HG03520 (cell line): Measurements from ENCODE around the gene CES3.
"Not testable (repeated sequence)": the region's sequence is repeated elsewhere in the genome, so short reads cannot be mapped to it uniquely, and the experiment has no call there.

Experiments used
- ATAC-seq: cut with Tn5 transposase; IDR thresholded peaks from one replicate; pipeline ENCODE4 v1.9.1; 2021; ENCODE audit warnings: mild to moderate bottlenecking, moderate library complexity; ENCODE audit not compliant: unreplicated experiment

Gene CES3

DNA sequence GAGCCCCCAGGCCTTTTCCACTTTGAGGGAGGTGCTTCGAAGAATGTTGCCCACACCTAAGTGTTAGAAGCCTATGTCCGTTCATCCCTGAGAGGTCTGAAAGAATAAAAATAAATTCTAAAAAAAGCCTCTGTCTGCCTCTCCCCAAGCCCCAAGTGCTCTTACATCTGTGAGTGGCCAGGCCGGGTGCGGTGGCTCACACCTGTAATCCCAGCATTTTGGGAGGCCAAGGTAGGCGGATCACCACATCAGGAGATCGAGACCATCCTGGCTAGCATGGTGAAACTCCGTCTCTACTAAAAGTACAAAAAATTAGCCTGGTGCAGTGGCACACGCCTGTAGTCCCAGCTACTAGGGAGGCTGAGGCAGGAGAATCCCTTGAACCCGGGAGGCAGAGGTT is 16.1 kb upstream of the CES3 start:
- ATAC-seq = not testable (repeated sequence)

- no peak for ATAC-seq
Measured at GRCh38 chr16:66945939-66946338, 15.1 kb upstream of the CES3 start.

GRCh38 chr16:66946541-66946940 is 14.5 kb upstream of the CES3 start:
- no peak for ATAC-seq

DNA sequence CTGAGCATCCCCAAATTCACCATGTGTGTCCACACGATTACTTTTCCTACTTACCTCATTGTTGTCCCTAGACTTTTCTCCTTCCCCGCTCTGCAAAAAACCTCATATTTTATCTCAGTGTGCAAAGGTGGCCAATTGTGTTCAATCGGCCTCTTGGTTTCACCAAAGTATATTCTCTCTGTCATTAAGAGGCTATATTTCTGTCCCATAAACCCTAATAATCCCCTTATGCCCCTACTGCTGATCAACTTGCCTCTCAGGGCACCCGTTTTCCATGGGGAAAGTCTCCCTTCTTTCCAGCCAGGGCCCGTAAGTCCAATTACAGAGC is 14.1 kb upstream of the CES3 start:
- ATAC-seq = no peak

- ATAC-seq = peak; percentile 60
Measured at GRCh38 chr16:66947302-66948065, 13.6 kb upstream of the CES3 start.

- ATAC-seq = no peak
Measured at GRCh38 chr16:66948134-66948836, 12.8 kb upstream of the CES3 start.

- ATAC-seq = no peak
Measured at GRCh38 chr16:66948837-66949225, 12.2 kb upstream of the CES3 start.

- ATAC-seq = no peak
Measured at GRCh38 chr16:66949472-66949871, 11.6 kb upstream of the CES3 start.

DNA sequence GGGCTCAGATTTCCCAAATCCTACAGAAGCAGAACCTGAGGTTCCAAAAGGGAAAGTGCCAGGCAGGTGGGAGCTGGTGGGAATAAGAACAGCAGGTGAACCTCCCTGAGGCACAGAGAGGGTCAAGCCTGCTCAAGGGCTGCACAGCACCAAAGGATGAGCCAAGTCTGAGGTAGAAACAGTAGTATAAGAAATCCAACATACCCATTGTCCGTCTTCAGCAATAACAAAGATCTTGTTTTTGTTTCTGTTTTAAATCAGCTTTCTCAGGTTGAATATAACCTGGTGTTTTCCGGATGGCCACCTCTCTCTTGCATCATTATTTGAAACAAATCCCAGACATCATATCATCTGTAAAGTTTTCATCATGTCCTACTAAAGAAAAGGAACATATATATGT is 10.6 kb upstream of the CES3 start:
- no peak for ATAC-seq

DNA sequence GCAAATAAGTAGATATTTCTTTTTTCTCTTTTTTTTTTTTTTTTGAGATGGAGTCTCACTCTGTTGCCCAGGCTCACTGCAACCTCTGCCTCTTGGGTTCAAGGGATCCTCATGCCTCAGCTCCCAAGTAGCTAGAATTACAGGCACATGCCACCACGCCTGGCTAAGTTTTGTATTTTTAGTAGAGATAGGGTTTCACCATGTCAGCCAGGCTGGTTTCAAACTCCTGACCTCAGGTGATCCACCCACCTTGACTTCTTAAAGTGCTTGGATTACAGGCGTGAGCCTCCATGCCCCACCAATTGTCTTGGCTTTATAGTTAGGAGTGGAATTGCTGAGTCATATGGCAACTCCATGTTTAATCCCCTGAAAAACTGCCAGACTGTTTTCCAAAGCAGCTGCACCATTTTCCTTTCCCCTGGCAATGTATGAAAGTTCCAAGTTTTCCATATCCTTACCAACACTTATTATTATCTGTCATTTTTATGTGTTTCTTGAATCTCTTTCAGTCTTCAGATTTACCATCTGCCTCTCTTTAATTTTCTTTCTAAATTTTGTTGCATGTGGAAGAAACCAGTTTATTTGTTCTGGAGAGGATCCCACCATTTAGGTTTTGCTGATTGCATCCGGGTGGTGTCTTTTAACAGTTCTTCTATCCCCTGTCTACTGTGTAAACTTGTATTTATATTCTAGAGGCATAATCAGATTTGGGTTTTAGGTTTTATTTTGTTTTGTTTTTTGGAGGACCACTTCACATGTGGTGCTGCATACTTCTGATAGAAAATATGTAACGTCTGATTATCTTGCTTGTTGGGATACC is 9.9 kb upstream of the CES3 start:
- no peak for ATAC-seq

DNA sequence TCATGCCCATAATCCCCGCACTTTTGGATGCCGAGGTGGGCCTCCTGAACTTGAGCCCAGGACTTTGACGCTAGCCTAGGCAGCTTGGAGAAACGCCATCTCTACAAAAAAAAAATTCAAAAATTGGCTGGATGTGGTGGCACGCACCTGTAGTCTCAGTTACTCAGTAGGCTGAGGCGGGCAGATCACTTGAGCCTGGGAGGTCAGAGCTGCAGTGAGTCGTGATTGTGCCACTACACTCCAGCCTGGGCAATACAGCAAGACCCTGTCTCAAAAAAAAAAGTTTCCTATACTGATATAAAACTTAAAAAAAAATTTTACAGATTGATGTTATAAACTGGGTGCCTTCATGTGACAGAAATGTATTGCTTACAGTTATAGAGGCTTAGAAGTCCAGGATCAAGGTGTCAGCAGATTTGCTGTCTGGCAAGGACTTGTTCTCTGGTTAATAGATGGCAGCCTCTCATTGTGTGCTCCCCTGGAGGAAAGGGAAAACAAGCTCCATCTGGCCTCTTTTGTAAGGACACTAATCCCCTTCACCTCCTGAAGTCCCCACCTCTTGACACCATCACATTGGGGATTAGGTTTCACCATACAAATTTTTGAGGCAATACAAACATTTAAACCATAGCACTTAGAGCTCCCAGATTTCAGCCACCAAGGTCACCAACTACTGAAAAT is 8.5 kb upstream of the CES3 start:
- ATAC-seq = no peak

DNA sequence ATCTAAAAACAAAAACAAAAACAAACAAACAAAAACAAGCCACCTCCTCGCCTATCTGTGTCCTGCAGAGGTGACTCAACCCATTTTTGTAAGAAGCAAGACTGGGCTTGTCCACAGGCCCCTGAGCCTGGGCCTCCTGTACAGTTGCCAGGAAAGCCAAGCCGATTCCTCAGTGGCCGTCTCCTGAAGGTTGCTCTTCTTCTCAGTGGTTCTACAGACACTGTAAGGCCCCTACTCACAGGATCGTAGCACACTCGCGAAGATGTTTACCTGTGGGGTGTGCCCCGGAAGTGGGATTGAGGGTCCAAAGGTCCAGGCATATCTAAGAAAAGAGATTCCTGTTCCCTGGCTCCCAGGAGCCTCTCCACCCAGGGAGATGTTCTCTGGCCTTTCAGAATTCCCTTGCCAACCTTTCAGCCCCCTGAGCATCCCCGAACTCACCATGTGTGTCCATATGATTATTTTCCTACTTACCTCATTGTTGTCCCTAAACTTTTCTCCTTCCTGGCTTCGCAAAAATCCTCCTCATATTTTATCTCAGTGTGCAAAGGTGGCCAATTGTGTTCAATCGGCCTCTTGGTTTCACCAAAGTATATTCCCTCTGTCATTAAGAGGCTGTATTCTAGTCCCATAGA is 7.5 kb upstream of the CES3 start:
- ATAC-seq = no peak

DNA sequence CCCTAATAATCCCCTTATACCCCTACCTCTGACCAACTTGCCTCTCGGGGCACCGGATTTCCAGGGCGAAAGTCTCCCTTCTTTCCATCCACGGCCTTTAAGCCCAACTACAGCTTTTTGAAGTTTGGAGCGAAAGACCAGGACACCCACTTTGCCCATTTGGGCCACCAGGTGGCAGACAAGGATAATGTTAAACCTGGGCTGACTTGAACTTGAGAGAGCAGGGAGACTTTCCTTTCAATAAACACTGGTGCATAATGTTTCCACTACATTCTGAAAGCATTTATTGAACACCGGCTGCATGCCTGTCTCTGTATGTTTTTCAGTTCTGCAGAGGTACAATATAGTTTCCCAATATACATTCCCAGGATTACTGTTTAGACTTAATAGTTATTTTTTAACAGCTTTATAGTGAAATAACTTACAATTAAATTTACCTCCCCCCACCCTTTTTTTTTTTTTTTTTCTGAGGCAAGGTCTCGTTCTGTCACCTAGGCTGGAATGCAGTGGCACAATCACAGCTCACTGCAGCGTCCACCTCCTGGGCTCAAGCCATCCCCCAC is 6.9 kb upstream of the CES3 start:
- no peak for ATAC-seq

DNA sequence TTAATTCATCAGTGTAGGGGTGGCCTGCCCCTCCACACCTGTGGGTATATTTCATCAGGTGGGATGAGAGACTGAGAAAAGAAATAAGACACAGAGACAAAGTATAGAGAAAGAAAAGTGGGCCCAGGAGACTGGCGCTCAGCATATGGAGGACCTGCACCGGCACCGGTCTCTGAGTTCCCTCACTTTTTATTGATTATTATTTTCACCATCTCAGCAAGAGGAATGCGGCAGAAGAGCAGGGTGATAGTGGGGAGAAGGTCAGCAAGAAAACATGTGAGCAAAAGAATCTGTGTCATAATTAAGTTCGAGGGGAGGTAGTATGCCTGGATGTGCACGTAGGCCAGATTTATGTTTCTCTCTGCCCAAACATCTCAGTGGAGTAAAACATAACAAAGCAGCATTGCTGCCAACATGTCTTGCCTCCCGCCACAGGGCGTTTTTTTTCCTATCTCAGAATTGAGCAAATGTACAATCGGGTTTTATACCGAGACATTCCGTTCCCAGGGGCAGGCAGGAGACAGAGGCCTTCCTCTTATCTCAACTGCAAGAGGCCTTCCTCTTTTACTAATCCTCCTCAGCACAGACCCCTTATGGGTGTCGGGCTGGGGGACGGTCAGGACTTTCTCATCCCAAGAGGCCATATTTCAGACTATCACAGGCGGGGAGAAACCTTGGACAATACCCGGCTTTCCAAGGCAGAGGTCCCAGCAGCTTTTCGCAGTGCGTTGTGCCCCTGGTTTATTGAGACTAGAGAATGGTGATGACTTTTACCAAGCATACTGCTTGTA is 5.5 kb upstream of the CES3 start:
- not testable (repeated sequence) for ATAC-seq

DNA sequence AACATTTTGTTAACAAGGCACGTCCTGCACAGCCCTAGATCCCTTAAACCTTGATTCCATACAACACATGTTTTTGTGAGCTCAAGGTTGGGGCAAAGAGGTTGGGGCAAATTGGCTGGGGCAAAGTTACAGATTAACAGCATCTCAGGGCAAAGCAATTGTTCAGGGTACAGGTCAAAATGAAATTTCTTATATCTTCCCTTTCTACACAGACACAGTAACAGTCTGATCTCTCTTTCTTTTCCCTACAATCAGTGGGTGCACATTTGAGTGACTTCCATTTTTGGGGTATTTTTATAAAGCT is 5.0 kb upstream of the CES3 start:
- not testable (repeated sequence) for ATAC-seq

- no peak for ATAC-seq
Measured at GRCh38 chr16:66958857-66959703, 2.0 kb upstream of the CES3 start.

DNA sequence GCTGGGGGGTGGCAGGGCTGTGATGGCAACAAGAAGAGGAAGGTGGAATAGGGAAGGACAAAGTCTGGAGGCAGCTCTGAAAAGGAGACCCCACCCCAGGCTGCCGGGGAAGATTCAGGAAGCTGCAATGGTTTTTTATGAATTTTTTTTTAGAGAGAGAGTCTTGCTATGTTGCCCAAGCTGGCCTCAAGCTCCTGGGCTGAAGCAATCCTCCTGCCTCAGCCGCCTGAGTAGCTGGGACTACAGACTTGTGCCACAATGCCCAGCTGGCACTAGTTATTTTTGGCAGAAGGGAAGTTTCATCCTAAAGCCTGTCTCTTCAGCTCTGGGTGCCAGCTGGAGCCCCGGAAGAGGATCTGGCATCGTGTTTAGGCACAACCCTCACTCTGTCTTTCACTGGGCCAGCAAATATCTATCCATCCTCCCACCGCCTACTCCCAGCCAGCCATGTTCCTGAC is 1.3 kb upstream of the CES3 start:
- no peak for ATAC-seq

DNA sequence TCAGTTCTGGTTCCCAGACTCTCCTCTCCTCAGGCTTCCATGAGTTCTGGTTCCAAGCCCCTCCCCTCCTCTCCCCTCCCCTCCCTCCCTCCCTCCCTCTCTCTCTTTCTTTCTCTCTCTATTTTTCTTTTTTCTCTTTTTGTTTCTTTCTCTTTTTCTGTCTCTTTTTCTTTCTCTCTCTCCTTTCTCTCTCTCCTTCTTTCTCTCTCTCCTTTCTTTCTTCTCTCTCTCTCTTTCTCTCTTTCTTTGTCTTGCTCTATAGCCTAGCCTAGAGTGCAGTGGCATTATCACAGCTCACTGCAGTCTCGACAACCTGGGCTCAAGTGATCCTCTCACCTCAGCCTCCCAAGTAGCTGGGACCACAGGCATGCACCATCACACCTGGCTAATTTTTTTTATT is 796 bp upstream of the CES3 start:
- no peak for ATAC-seq

DNA sequence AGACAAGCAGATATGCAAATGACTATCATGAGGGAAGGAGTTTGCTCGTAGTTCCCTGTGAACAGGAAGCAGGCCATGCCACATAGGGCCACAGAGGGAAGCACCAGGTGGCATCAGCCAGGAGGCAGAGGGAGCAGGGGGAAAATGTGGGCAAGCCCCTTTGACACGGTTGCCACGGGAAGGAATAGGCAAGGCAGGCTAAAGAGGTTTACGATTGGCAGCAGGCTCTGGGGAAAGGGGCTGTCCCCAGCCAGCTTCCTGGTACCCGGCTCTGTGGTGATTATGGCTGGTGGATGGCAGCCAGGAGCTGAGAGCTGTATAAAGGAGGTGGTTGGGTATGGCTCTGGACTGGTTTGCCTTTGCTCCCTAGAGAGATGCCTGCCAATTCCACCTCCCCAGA is 848 bp downstream of the CES3 start:
- no peak for ATAC-seq
